Kidney glomerular epithelial cell (primary cell): ENCODE measurements around the gene KIAA1143.

Experiments
- DNase-seq: peaks from one replicate; lab custom pipeline; 2025; lab: John Stamatoyannopoulos, UW

Gene KIAA1143

DNA sequence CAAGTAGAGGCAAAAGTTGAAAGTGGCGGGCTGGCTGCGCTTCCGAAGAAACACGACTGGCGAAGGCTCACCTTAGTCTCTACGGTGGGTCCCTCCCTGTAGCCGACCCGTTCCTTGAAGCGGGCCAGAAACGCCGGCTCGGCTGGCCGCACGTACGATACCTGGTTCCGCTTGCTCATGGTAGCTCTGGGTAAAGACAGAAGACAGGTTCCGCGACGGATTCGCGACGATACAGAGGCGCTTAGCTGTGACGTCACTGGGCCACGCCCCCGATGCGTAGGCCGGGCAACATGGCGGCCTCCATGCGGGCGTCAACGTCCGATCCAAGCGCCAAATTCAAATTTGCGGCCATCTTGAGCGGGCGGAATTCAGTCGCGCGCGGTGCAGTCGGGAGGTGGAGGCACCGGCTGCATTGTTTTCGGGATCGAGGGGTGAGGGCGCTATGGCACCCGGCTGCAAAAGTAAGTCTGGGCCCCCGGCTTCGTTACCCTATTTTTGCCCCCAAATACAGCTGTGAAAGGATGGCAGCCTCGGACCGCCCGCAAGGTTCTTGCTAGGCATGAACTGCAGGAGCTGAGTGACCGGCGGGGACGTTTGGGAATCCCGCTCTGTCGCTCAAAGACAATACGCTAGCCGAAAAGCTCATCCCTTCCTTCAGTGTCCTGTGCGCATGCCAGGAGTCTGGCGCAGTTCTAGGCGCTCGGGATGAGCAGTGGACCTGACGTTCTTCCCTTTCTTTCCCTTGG, at the start of gene KIAA1143, which contains the start of gene KIF15:
KIAA1143 (minus strand) TSS at position 196 of the 746 bp plus-strand sequence; CDS start at position 179, 17 bp downstream.
KIF15 (plus strand) TSS at position 371 of the 746 bp plus-strand sequence; CDS start at position 443, 72 bp downstream.
- peak; percentile 80 for DNase-seq

DNA sequence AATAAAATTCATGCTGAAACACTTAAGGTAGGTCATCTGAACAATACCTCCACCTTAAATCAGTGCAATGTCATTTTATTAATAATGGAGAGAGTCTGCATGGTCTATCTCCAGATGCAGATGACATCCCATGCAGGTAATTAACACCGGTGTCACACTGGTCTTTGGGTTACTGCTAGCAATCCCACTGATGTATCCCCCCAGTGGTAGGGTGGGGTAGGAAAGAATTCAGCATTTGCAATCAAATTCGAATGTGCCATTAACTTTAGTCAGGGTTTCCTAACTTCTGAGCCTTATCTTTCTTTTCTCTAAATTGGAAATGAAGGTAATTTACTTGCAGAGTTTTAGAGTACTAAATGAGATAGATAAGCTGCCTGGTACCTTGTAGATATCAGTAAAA, 44.5 kb upstream of the KIAA1143 start:
- no peak for DNase-seq

DNA sequence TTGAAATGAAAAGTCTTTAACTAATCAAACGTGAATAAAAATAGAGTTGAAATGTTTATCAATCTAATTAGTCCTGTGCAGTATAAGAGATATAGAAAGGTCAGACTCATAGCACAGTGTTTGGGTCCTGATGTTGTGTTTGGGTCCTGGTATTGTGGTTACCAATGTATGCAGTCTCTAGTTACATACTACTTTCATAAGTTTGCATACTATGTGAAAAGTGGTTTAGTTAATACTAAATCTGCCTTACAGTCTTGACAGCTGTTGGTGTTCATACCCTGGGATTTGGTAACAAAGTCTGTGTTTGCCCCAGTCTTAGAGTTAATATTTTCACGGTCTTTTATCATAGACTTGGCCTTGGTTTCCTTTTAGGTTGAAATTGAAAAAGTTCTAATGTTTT, 41.9 kb upstream of the KIAA1143 start:
- no peak for DNase-seq

DNA sequence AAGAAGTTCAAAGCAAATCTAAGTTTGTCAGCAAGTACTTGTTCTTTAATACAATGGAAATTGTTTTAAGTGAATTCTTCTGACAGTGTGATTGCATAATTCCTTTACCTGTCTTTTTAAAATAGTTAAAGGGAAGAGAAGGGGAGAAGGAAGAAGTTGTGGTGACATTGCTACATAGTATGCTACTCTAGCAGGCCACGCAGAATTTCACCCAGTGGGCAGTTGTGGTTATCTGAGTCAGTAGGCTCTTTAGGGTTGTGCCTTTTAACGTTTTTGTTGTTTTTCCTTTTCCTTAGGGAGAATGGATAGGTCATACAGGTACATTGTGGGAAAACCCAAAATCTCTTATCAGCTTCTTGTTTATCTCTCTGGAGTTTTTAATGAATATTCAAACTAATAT, 40.6 kb upstream of the KIAA1143 start:
- no peak for DNase-seq

DNA sequence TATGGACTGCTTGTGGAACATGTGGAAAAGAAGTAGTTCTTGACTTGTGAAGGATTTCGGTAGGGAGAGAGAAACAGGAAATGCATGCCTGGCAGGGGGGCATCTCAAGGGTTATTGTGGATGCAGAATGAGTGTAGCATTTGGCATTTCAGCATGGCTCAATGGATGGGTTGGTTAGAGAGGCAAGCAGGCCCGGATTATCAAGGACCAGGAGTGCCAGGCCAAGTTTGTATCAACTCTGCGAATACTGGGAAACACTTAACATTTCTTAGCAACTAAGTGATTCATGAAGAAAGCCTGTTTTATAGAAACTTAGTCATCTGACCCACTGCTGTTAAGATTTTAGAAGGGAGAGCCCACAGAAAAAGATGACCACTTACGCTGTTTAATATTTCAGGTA, 33.8 kb upstream of the KIAA1143 start:
- no peak for DNase-seq

DNA sequence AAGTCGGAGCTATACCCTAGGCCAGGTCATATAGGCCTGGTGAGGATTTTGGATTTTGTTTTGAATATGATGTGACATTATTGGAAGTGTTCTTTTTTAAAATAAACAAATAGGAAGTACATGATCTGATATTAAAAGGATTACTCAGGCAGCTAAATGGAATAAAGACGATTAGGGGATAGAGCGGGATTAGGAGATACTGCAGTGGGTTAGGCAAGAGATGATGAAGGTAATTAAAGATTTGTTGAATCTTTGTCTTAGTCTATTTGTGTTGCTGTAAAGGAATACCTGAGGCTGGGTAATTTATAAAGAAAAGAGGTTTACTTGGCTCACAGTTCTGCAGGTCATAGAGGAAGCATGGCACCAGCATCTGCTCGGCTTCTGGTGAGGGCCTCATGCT, 21.5 kb upstream of the KIAA1143 start:
- DNase-seq: no peak

DNA sequence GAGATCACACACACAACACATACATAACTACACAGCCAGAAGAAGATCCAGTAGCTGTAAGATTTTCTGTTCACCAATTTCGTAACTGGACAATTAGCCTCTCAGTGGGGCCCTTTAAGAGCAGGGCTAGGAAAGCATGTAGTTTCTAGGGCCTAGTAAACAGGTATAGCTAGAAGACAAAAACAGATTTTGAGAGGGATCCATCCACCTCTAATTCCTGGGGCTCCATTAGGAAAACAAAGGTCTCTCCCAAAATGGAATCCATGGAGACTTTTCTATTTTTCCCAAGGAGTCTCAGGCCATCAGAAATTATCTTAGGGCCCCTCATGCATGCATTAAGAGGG, 10.7 kb upstream of the KIAA1143 start:
- DNase-seq: no peak

DNA sequence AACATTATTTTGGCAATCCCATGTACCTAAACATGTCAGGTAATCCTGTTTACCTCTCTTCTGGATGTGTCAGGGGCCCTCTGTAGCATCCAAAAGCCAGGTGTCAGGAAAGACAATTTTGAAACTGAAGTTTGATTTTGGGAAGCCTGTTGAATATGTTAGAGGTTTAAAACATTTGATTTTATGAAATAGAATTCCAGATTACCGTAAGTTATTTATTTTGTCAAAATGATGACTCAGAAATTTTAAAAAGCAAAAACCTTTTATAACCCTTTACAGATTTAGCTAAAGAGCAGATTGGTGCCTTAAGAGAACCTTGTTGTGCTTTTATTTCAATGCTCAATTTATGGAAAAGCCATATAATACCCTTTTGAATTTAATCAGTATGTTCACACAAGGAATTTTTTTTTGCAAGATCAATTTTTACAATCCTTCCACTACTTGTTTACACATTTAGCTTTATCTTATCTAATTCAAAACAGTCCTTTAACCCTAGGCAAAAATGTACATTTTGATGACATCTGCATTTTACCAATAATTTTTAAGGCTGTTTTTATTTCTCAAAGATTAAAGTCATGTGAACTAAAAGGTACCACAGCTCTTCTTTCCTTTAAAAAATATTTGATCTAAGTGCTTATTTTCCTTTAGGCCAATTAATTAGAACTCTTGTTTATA, 10.1 kb upstream of the KIAA1143 start:
- no peak for DNase-seq

DNA sequence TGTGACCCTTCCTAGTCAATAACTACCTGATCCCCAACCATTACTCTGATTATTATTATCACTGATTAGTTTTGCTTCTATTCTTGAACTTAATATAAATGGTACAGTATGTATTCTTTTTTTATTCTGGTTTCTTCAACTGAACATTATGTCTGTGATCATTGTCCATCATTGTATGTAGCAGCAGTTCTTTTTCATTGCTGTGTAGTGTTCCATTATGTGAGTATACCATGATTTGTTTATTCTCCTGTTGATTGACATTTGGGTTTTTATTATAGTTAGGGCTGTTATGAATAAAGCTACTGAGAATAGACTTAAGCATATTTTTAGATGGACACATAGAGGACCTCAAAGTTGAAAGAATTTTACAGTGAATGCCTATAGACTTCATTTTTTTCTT, 2.8 kb upstream of the KIAA1143 start:
- no peak for DNase-seq

DNA sequence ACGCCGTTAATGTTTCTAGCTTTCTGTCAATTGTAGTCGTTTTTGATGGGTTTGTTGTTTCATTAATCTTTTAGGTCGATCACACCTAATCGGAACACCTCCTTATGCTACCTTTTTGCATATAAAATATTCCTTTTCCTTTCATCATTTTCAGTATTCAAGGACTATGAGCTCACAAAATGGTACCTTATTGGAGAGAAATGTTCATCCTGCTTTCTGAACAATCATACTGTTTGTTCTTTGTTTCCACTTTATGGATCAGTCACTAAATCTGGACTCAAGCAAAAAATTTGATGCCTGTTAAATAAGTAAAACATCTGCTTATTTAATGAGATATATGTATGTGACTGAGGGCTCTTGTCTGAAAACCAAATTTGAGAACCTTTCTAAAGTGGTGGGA, 1.3 kb upstream of the KIAA1143 start:
- DNase-seq: no peak

DNA sequence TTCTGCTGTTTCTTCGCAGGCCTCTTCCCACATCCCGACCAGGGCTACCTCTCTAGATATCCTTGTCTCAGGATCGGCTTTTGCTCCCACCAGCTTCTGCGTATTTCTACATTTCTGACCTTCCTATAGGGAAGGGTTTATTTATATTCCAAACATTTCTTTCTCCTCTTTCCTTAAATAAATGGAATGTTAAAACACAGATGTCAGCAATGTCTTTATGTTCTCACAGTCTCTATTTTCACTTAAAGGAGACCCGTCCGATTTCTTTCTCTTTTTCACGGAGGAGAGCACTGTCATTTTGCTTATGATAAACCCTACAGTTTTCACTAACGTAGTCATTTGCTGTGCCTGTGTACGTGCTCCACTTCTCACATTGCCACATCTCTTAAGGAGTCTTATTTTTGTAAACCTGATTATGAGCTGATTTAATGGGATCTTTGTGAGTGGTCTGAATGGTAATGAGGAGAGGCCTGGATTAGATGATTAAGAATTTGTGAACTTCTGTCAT, 805 bp upstream of the KIAA1143 start:
- peak; percentile 39 for DNase-seq

DNA sequence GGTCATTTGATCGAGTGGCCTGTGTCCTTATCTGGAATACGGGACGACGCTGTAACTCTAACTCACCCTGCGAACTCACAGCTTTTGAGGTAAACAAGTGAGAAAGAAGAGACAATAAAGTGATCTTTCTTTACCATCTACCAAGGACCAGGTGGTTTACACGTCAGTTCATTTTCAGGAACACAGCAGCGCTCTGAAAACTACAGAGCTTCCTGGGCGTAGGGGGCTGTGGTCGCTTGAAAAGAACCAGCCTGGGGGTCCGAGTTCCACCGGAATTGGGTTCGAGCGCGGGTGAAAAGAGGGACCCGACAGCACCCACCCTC, 357 bp downstream of the KIAA1143 start:
- DNase-seq: no peak

DNA sequence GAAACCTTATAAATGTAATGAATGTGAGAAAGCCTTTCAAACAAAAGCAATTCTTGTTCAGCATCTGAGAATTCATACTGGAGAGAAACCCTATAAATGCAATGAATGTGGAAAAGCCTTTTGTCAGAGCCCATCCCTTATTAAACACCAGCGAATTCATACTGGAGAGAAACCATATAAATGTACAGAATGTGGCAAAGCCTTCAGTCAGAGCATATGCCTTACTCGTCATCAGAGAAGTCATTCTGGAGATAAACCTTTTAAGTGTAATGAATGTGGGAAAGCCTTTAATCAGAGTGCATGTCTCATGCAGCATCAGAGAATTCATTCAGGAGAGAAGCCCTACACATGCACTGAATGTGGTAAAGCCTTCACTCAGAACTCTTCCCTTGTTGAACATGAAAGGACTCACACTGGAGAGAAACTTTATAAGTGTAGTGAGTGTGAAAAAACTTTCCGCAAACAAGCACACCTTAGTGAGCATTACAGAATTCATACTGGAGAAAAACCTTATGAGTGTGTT, 26.7 kb downstream of the KIAA1143 start:
- DNase-seq: no peak

DNA sequence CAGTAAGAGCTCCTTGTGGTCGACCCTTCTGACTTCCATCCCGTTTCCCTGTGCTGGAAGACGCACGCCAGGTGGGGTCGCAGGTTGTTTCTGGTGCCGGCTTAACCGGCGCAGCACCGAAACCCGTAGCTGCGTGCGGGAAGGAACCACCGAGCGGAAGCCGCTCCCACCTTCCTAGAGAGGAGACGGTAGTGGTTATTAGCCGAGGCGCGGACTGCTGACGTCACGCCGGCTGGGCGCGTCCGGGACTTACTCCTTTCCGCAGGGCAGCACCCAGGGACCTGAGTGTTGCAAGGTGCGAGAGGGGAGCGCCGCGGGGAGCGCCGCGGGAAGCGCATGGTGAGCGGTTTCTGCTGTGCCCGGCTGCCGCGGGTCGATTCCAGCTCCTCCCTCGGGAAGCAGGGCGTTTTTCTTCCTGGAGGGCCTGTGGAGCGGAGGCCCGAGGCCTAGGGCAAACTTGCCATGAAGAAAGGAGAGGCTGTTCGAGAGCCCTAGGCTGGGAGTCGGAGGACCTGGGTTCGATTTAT, 32.0 kb downstream of the KIAA1143 start, which contains the start of gene ZNF501:
ZNF501 (plus strand) TSS at position 252 of the 527 bp plus-strand sequence. CDS start 4,787 bp downstream, outside the sequence.
- DNase-seq: peak; percentile 6

DNA sequence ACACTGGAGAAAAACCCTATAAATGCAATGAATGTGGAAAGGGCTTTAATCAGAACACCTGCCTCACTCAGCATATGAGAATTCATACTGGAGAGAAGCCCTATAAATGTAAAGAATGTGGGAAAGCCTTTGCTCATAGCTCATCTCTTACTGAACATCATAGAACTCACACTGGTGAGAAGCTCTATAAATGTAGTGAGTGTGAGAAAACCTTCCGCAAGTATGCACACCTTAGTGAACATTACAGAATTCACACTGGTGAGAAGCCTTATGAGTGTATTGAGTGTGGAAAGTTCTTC, 39.4 kb downstream of the KIAA1143 start:
- no peak for DNase-seq

DNA sequence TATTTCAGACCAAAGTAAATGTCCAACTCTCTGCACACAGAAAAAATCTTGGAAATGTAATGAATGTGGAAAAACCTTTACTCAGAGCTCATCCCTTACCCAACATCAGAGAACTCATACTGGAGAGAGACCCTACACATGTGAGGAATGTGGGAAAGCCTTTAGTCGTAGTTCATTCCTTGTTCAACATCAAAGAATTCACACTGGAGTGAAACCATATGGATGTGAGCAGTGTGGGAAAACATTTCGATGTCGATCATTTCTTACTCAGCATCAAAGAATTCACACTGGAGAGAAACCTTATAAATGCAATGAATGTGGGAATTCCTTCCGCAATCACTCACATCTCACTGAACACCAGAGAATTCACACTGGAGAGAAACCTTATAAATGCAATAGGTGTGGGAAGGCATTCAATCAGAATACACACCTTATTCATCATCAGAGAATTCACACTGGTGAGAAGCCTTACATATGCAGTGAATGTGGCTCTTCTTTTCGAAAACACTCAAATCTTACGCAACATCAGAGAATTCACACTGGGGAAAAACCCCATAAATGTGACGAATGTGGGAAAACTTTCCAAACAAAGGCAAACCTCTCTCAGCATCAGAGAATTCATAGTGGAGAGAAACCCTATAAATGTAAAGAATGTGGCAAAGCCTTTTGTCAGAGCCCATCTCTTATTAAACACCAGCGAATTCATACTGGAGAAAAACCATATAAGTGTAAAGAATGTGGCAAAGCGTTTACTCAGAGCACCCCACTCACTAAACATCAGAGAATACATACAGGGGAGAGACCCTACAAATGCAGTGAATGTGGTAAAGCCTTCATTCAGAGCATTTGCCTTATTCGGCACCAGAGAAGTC, 40.0 kb downstream of the KIAA1143 start:
- DNase-seq: no peak

DNA sequence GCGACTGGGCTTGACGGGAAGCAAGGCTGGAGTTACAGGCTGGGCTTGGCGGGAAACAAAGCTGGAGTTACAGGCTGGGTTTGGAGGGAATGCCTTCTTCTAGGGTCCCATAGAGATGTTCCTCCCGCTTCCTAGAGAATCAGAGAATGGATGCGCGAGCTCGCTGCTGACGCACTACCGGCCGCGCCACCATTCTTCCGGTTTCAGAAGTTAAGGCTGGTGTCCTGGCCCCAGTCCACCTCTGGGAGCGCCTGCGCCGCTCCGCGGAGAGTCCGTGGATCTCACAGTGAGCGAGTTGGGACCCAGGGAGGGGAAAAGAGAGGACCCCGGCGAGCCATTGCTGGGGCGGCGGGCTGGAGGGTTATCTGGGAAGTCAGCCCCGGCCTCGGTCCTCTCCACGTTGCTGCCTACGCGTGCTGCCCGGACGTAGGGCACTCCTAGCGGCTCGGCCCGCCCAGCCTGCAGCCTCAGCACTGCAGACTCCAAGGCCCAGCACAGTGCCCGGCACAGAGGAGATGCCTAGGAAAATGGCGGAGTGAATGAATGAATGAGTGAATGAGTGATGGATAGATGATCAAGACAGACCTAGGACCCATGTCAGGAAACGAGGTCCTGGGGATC, 48.9 kb downstream of the KIAA1143 start, which contains the start of gene ZNF502:
ZNF502 (plus strand) TSS at position 206 of the 621 bp plus-strand sequence. CDS start 7,602 bp downstream, outside the sequence.
- DNase-seq: peak; percentile 54
